Body of pancreas (tissue), 4 donors: Measurements from ENCODE around the gene DEPDC7. TPM values are rescaled to one million over a fixed set of nuclear protein-coding genes. Genes with fewer than 3 reads are reported as not detected.

ENCODE experiments used
- ATAC-seq: fragments of 150-250 bp; one replicate; pipeline ENCODE4 v1.9.1; 2016
- DNase-seq, 4 donors: peaks; one replicate each; pipeline ENCODE4 v3.0.0-alpha.2; 2019
- H3K27ac ChIP-seq, 4 donors: fragments of 200-600 bp; sonication (generic); 1 replicate in 3 of 4; 2 replicates in 1 of 4; pipeline versions ENCODE4 v1.5.1 to v1.6.1; 2016 to 2019; ENCODE audit warnings: mild to moderate bottlenecking in 1 of 4, mixed read lengths in 1 of 4, moderate library complexity in 1 of 4
- H3K27me3 ChIP-seq, 2 donors: fragments of 200-600 bp; sonication (generic); one replicate each; pipeline ENCODE4 v1.6.0; 2016; ENCODE audit warnings: mild to moderate bottlenecking in 1 of 2
- H3K36me3 ChIP-seq, 2 donors: fragments of 200-600 bp; sonication (generic); replicated peaks in 1 of 2; 2 replicates each; pipeline ENCODE4 v1.5.1; 2016; ENCODE audit warnings: low read depth in 2 of 2; ENCODE audit not compliant: insufficient read depth in 1 of 2
- H3K4me1 ChIP-seq: fragments of 200-600 bp; sonication (generic); one replicate; pipeline ENCODE4 v1.6.0; 2016
- H3K4me3 ChIP-seq, 2 donors: fragments of 200-600 bp; sonication (generic); 1 replicate in 1 of 2; 2 replicates in 1 of 2; pipeline ENCODE4 v1.5.1; 2016 to 2019
- H3K9me3 ChIP-seq, 3 donors: fragments of 200-600 bp; sonication (generic); 1 replicate in 2 of 3; 2 replicates in 1 of 3; pipeline ENCODE4 v1.5.1; 2016
- POLR2A ChIP-seq, 3 donors: fragments of 450-650 bp; IDR thresholded peaks; one replicate each; pipeline ENCODE4 v1.6.1; 2016; ENCODE audit warnings: antibody characterized with exemption in 3 of 3, mild to moderate bottlenecking in 2 of 3
- WGBS, 2 donors: methylation state at CpG; one replicate each; pipeline ENCODE4 v1.1.5; 2017; 5-methylcytosine and 5-hydroxymethylcytosine counted together
- intact Hi-C: fragments of 100-400 bp; cut with DNase I; formaldehyde crosslinking; loops from one replicate; pipeline ENCODE4 v1.15.1; 2023
- total RNA-seq, 2 donors: library from RNA; depleted of rRNA; stranded (reverse); fragments of >200 nt; gene quantifications; one replicate each; pipeline ENCODE4 v1.1.0, GENCODE V29; 2016
- TF ChIP-seq, protein P1 (sequence below), 7 experiments: fragments of 450-650 bp in 4 of 7; fragments of 200-600 bp in 3 of 7; sonication (generic) in 3 of 7; IDR thresholded peaks; one replicate each; pipeline ENCODE4 v1.5.1; 2016 to 2019; ENCODE audit warnings: antibody characterized with exemption in 7 of 7

Gene DEPDC7
- total RNA-seq, 2 donors from 2014 or later: 0.99 to 6.0 TPM

DNA sequence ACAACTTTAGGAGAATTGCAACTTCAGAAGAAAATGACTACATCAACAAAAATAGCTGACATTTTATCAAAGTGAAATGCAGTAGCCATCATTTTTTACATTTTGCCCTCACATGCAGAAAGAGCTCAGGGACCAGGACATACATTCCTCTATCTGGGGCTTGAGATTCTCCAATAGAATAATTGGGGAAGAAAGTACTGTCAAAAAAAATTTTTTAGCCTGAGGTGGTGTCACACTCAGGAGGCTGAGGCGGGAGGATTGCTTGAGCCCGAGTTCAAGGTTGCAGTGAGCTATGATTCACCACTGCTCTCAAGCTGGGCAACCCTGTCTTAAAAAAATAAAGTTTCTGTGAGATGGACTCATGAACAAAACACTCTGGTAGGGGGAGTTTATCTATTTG is 32.2 kb upstream of the DEPDC7 start:
- Histone ChIP-seq H3K27ac (no peak overlapping the region), H3K27me3 (no peaks in the 10 kb centered on the region), H3K36me3 (no peaks in the 10 kb centered on the region), H3K4me1 (no peaks in the 10 kb centered on the region), H3K4me3 (no peak overlapping the region), H3K9me3 (no peaks in the 10 kb centered on the region)
- no peak for DNase-seq
- intact Hi-C loops: no loop called here
- ATAC-seq: no peak
- 87 to 95% methylated on average over 2 of the region's 2 CpGs for WGBS, 2 donors
- no peak for TF ChIP-seq POLR2A (IDR thresholded peaks at IDR 0.05)
- TF ChIP-seq, protein P1, sequence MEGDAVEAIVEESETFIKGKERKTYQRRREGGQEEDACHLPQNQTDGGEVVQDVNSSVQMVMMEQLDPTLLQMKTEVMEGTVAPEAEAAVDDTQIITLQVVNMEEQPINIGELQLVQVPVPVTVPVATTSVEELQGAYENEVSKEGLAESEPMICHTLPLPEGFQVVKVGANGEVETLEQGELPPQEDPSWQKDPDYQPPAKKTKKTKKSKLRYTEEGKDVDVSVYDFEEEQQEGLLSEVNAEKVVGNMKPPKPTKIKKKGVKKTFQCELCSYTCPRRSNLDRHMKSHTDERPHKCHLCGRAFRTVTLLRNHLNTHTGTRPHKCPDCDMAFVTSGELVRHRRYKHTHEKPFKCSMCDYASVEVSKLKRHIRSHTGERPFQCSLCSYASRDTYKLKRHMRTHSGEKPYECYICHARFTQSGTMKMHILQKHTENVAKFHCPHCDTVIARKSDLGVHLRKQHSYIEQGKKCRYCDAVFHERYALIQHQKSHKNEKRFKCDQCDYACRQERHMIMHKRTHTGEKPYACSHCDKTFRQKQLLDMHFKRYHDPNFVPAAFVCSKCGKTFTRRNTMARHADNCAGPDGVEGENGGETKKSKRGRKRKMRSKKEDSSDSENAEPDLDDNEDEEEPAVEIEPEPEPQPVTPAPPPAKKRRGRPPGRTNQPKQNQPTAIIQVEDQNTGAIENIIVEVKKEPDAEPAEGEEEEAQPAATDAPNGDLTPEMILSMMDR (IDR thresholded peaks at IDR 0.05): no peak

DNA sequence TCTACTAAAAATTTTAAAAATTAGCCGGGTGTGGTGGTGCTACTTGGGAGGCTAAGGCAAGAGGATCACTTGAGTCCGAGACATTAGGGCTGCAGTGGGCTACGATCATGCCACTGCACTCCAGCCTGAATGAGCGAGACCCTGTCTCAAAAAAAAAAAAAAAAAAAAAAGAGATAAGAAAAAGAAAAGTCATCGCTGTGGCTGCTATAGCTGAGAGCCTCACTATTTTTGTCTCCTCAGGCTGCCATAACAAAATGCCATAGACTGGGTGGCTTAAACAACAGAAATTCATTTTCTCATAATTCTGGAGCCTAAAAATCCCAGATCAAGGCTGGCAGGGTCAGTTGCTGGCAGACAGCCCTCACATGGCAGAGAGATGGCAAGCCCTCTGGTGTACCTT is 30.1 kb upstream of the DEPDC7 start:
- TF ChIP-seq POLR2A (IDR thresholded peaks at IDR 0.05): no peak
- TF ChIP-seq, protein P1 (IDR thresholded peaks at IDR 0.05): no peak
- 94 to 98% methylated on average over 5 of the region's 5 CpGs for WGBS, 2 donors
- Histone ChIP-seq H3K27ac (no peak overlapping the region), H3K4me1 (no peaks in the 10 kb centered on the region), H3K4me3 (no peak overlapping the region), H3K9me3 (no peaks in the 10 kb centered on the region), H3K27me3 (no peaks in the 10 kb centered on the region), H3K36me3 (no peaks in the 10 kb centered on the region)
- DNase-seq (no peak), ATAC-seq (no peak)
- intact Hi-C loops: no loop called here

DNA sequence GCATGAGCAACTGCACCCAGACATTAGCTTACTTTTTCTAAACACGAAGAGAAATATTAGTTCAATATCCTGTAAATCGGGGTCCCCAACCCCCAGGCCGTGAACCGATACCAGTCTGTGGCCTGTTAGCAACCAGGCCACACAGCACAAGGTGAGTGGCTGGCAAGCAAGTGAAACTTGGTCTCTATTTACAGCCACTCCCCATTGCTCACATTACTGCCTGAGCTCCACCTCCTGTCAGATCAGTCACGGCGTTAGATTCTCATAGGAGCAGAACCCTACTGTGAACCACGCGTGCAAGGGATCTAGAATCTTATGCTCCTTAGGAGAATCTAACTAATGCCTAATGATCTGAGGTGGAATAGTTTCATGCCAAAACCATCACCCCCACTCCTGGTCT is 27.8 kb upstream of the DEPDC7 start:
- intact Hi-C loops: no loop called here
- no peaks in the 10 kb centered on the region for H3K4me1 ChIP-seq
- H3K4me3 ChIP-seq: no peak overlapping the region
- H3K27me3 ChIP-seq: no peaks in the 10 kb centered on the region
- peak; percentile 24 for ATAC-seq
- H3K36me3 ChIP-seq: no peaks in the 10 kb centered on the region
- 73 to 74% methylated on average over 7 to 8 of the region's 8 CpGs for WGBS, 2 donors
- H3K9me3 ChIP-seq: no peaks in the 10 kb centered on the region
- TF ChIP-seq, protein P1 (IDR thresholded peaks at IDR 0.05): no peak
- no peak for TF ChIP-seq POLR2A (IDR thresholded peaks at IDR 0.05)
- H3K27ac ChIP-seq: no peak overlapping the region
- peak in 2 of 4 donors; percentile 6 to 48 for DNase-seq

DNA sequence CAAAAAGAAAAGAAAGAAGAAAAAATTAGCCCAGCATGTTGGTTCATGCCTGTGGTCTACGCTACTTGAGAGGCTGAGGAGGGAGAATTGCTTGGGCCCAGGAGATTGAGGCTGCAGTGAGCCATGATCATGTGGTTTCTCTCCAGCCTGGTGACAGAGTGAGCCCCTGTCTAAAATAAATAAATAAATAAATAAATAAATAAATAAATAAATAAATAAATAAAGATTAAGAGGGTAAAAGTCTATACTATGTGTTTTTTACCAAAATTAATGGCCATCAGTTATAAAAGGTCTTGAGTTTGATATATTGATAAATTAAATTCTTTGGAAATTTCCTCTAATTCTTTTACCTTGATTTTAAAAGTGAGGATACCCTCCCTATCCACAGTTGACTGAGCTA is 25.2 kb upstream of the DEPDC7 start:
- H3K36me3 ChIP-seq: no peaks in the 10 kb centered on the region
- H3K27me3 ChIP-seq: no peaks in the 10 kb centered on the region
- DNase-seq (no peak), ATAC-seq (no peak)
- no peaks in the 10 kb centered on the region for H3K4me1 ChIP-seq
- 0 to 90% methylated on average over 1 of the region's 1 CpG for WGBS, 2 donors
- no peak overlapping the region for H3K4me3 ChIP-seq
- intact Hi-C loops: no loop called here
- TF ChIP-seq, protein P1 (IDR thresholded peaks at IDR 0.05): no peak
- no peak for TF ChIP-seq POLR2A (IDR thresholded peaks at IDR 0.05)
- H3K27ac ChIP-seq: no peak overlapping the region
- no peaks in the 10 kb centered on the region for H3K9me3 ChIP-seq

DNA sequence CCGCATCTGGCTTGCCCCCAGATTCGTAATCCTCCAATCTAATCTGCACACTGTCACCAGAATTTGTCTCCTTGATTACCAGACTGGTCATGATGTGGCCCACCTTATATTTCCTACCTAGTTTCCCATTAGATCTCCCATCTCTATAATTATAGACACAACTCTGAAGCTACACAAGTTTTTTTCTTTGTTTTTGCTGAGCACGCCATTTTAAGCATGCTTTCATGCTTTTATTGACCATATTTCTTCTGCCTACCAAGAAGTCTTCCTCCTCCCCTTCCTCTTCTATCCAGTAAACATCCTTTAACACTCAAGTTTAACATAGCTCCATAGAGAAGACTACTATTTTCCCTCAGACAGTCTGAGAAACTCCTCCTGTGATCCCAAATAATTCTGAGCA is 24.3 kb upstream of the DEPDC7 start:
- DNase-seq: no peak
- no peak for ATAC-seq
- Histone ChIP-seq H3K36me3 (no peaks in the 10 kb centered on the region), H3K4me3 (no peak overlapping the region), H3K27ac (no peak overlapping the region), H3K4me1 (no peaks in the 10 kb centered on the region), H3K9me3 (no peaks in the 10 kb centered on the region), H3K27me3 (no peaks in the 10 kb centered on the region)
- intact Hi-C loops: no loop called here
- 70 to 82% methylated on average over 3 of the region's 3 CpGs for WGBS, 2 donors
- no peak for TF ChIP-seq POLR2A (IDR thresholded peaks at IDR 0.05)
- TF ChIP-seq, protein P1 (IDR thresholded peaks at IDR 0.05): no peak
